Lower leg skin (tissue), 3 donors: ENCODE measurements around the gene CHCHD10.

Experiments
- CTCF ChIP-seq, 3 donors: fragments of 450-650 bp; IDR thresholded peaks; one replicate each; pipeline ENCODE4 v1.5.1; 2016; ENCODE audit warnings: antibody characterized with exemption in 3 of 3, mild to moderate bottlenecking in 3 of 3, moderate library complexity in 2 of 3
- POLR2A ChIP-seq, 2 donors: fragments of 450-650 bp; IDR thresholded peaks; one replicate each; pipeline ENCODE4 v1.6.1; 2016 to 2017; ENCODE audit warnings: antibody characterized with exemption in 2 of 2, mild to moderate bottlenecking in 1 of 2, moderate library complexity in 1 of 2

- no peak for TF ChIP-seq POLR2A (IDR thresholded peaks at IDR 0.05)
- no peak for TF ChIP-seq CTCF (IDR thresholded peaks at IDR 0.05)
Observed at GRCh38 chr22:23806837-23807236, 39.1 kb upstream of the CHCHD10 start.
